IMR-90 (cell line): ENCODE measurements around the gene HHIPL1.

Experiments used
- CEBPB ChIP-seq: IDR thresholded peaks from 2 replicates; pipeline ENCODE4 v1.6.1; 2012; ENCODE audit warnings: low read depth, low read length, improper control_type of control experiment
- CTCF ChIP-seq: conservative IDR thresholded peaks from 2 replicates; pipeline ENCODE4 v1.5.1; 2012; ENCODE audit warnings: mild to moderate bottlenecking, low read depth, low read length, improper control_type of control experiment
- MAFK ChIP-seq: IDR thresholded peaks from 2 replicates; pipeline ENCODE4 v1.6.1; 2012; ENCODE audit warnings: low read depth, low read length, improper control_type of control experiment
- POLR2A ChIP-seq: IDR thresholded peaks from 2 replicates; pipeline ENCODE4 v1.6.1; 2012; ENCODE audit warnings: mild to moderate bottlenecking, low read depth, low read length
- RAD21 ChIP-seq: IDR thresholded peaks from 2 replicates; pipeline ENCODE4 v1.6.1; 2012; ENCODE audit warnings: low read length, improper control_type of control experiment
- RFX5 ChIP-seq: IDR thresholded peaks from 2 replicates; pipeline ENCODE4 v1.8.0; 2012; ENCODE audit warnings: low read depth, mild to moderate bottlenecking, low read length, moderate library complexity

- no peak for TF ChIP-seq CTCF
- TF ChIP-seq POLR2A: no peak
- TF ChIP-seq MAFK: no peak
- TF ChIP-seq RAD21: no peak
- TF ChIP-seq RFX5: no peak
- no peak for TF ChIP-seq CEBPB
Observed at GRCh38 chr14:99721792-99722516, 77.0 kb downstream of the HHIPL1 start.
